ENCODE data around the gene RAB11FIP3.

RAB11FIP3 gene

DNA sequence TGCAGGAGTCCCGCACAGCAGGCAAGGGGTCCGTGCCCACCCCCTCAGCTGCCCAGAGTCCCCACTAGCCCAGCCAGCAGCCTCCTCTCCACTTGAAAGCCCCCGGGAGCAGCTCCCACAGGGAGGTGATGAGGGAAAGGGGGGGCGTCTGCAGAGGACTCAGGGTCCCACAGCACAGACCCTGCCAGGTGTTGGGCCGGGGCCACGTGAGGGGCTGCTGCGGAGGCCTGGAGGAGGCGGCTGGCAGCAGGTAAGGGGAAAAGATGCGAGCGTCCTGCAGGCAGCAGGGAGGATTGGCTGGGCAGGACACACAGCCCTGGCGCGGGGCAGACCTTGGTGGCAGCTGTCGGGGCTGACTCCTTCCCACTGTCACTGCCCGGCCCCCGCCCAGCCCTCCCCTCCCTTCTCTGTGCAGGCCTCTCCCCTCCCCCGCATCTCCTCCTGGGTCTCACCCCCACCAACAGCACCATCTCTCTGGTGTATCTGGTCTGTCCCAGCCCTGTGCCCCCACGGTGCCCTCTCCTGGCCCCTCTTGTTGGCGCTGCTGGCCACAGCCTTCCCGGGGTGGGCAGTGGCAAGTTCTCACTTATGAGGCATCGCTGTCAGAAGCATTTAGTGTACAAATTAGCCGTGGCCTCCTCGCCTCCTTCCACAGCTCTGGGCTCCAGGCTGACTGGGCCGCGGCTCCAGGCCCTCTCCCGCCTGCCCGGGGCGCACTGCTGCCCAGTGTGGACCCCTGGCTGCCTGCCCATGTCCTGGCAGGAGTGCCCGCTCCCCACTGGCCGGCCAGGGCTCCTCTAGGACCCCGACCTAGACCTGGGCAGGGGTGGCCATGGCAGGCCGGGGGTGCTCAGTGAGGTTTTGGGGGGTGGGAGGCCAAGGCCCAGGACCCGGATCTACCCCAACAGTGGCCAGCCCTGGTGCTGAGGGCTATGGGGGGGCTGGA lies 130.4 kb downstream of the RAB11FIP3 start:
- TF ChIP-seq, protein P1, sequence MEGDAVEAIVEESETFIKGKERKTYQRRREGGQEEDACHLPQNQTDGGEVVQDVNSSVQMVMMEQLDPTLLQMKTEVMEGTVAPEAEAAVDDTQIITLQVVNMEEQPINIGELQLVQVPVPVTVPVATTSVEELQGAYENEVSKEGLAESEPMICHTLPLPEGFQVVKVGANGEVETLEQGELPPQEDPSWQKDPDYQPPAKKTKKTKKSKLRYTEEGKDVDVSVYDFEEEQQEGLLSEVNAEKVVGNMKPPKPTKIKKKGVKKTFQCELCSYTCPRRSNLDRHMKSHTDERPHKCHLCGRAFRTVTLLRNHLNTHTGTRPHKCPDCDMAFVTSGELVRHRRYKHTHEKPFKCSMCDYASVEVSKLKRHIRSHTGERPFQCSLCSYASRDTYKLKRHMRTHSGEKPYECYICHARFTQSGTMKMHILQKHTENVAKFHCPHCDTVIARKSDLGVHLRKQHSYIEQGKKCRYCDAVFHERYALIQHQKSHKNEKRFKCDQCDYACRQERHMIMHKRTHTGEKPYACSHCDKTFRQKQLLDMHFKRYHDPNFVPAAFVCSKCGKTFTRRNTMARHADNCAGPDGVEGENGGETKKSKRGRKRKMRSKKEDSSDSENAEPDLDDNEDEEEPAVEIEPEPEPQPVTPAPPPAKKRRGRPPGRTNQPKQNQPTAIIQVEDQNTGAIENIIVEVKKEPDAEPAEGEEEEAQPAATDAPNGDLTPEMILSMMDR (IDR thresholded peaks at IDR 0.05; ENCODE audit: control insufficient read depth, extremely low read depth, insufficient read depth) = no peak
- DNase-seq (ENCODE audit: low read depth) = no peak
- no peak overlapping the region for H3K4me3 ChIP-seq (ENCODE audit: low read depth, low read length)

DNA sequence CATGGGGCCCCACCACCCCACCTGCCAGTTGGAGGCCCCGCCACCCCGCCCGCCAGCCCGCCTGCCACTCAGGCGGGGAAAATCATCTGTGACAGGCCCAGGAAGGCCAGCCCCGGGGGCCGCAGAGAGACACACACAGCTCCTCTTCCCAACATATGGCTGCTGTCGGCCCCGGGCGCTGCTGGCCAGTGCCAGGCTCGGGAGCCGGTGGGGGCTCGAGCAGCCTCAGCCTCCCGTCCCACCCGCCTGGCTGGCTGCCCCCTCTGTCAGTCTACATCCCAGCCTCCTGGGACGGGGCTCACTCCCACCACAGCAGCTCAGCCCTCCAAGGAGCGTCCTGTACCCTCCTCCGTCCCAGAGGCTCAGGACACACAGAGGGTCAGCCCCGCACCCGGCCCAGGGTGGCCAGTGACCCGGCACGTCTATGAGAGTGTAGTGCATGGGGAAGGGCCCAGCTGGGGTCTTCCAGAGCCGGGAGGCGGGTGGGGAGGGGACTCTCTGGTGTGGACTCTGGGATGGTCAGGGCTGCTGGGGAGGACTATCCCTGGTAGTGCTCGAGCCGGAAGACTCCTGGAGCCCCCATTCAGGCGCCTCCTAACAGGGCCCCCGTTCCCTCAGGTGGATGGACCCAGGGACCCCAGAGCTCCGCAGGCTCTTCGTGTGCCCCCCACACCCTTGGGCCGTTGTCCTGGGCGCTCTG lies 131.2 kb downstream of the RAB11FIP3 start:
- no peak for DNase-seq (ENCODE audit: low read depth)
- TF ChIP-seq, protein P1 (IDR thresholded peaks at IDR 0.05; ENCODE audit: control insufficient read depth, extremely low read depth, insufficient read depth) = no peak
- H3K4me3 ChIP-seq (ENCODE audit: low read depth, low read length) = no peak overlapping the region

DNA sequence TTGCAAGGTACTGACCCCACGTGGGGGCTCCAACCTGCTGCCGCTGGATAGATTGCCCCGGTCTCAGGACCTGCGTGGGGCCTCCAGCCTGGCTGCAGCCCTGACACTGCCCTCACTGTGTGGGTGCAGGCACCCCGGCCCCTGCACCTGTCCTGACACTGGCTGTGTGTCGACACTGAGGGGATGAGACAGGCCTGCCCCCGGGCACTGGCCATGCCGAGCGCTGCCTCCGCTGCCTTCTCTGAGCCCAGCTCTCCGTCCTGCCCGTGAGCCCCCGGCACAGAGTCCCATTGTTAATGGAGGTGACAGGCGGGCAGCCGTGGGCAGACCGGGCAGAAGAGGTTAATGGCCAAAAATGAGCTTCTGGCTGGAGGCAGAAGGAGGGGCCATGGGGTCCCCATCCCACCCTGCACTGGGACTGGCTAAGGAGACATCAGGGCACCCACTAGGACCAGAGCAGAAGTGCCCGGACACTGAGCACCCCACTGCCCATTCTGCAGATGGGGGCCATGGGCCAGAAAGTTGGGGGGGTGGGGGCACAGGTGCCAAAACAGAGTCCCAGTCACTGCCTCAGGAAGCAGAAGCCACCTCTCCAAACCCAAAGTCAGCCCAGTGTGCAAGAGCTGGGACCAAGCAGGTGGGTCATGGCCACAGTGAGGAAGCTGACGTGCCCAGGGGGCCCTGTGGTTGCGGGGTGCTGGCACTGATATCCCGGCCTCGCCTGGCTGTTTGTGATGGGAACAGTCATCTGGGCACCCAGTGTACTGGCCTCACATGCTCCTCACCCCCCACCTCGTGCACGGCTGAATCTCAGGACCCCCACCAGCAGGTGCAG lies 132.2 kb downstream of the RAB11FIP3 start:
- DNase-seq (ENCODE audit: low read depth) = no peak
- no peak overlapping the region for H3K4me3 ChIP-seq (ENCODE audit: low read depth, low read length)

DNA sequence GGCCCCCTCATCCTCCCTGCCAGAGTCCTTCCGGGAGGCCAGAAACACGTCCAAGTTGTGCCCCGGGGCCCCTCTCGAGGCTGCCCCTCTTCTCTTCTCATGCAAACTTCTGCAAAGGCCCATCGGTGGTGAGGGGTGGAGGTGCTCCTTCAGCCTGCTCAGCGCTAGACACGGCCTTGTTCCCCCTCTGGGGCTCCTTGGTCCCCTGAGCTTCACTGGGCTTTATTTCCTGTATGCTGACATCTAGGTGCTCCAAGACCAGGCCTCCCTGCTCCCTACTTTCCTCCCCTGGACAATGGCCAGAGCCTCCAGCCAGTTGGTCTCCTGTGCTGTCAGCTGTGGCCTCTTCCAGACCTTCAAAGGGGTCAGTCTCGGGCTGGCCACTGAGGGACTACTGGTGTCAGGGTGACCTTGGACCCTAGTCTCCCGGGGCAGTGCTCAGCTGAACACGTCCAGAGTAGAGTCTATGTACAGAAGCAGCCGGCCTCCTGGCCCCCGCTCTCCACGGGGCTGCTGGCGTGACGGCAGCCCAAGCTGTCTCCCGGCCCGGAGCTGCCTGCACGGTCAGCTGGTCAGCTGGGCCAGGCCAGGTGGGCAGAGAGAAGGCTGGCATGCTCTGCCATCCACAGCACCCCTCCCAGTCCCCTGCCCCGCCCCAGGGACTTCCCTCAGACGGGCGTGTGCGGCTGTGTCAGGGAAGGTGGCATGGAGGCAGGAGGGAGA lies 133.0 kb downstream of the RAB11FIP3 start:
- DNase-seq (ENCODE audit: low read depth) = no peak
- TF ChIP-seq, protein P1 (IDR thresholded peaks at IDR 0.05; ENCODE audit: control insufficient read depth, extremely low read depth, insufficient read depth) = no peak
- H3K4me3 ChIP-seq (ENCODE audit: low read depth, low read length) = no peak overlapping the region

More for the DNA sequence above, 132.2 kb downstream of the RAB11FIP3 start:
- TF ChIP-seq, protein P1 (IDR thresholded peaks at IDR 0.05; ENCODE audit: control insufficient read depth, extremely low read depth, insufficient read depth) = no peak

DNA sequence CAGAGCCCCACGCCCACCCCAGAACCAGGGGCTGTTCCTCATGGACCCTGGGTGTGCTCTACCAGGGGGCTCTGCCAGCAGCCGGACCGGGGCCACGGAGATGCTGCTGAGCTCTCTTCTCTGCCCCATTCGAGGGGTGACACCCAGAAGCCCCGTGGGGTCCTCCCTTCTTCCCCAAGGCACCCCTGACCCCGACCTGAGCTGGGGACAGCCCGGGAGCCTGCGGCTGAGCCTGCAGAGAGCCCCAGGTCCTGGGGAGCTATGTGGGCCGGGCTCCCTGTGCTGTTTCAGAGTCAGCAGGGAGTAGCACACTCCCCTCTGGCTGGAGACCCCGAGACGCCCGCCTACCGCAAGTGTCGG lies 133.6 kb downstream of the RAB11FIP3 start:
- H3K4me3 ChIP-seq (ENCODE audit: low read depth, low read length) = no peak overlapping the region
- DNase-seq (ENCODE audit: low read depth) = no peak
- TF ChIP-seq, protein P1 (IDR thresholded peaks at IDR 0.05; ENCODE audit: control insufficient read depth, extremely low read depth, insufficient read depth) = no peak

Data from LNCaP clone FGC (cell line).